BLaER1 (cell line): ENCODE measurements around the gene OTUB2.

ENCODE experiments used
- H3K27ac ChIP-seq: shearing (Covaris generic); formaldehyde crosslinking; 2 replicates; pipeline ENCODE4 v1.8.1; 2022
- H3K27me3 ChIP-seq: shearing (Covaris generic); formaldehyde crosslinking; 2 replicates; pipeline ENCODE4 v1.8.1; 2022
- H3K36me3 ChIP-seq: shearing (Covaris generic); formaldehyde crosslinking; 2 replicates; pipeline ENCODE4 v1.8.1; 2022
- H3K4me1 ChIP-seq: shearing (Covaris generic); formaldehyde crosslinking; 2 replicates; pipeline ENCODE4 v1.8.1; 2022
- H3K4me2 ChIP-seq: shearing (Covaris generic); formaldehyde crosslinking; 2 replicates; pipeline ENCODE4 v1.8.1; 2022
- H3K4me3 ChIP-seq: shearing (Covaris generic); formaldehyde crosslinking; 2 replicates; pipeline ENCODE4 v1.8.1; 2022
- H3K9ac ChIP-seq: shearing (Covaris generic); formaldehyde crosslinking; 2 replicates; pipeline ENCODE4 v1.8.1; 2022
- H3K9me3 ChIP-seq: shearing (Covaris generic); formaldehyde crosslinking; 2 replicates; pipeline ENCODE4 v1.8.1; 2022
- H4K20me1 ChIP-seq: shearing (Covaris generic); formaldehyde crosslinking; 2 replicates; pipeline ENCODE4 v1.8.1; 2022
- Cebpa-rat ChIP-seq: shearing (Covaris generic); IDR thresholded peaks from 2 replicates; pipeline ENCODE4 v1.8.1; 2022

The OTUB2 gene

DNA sequence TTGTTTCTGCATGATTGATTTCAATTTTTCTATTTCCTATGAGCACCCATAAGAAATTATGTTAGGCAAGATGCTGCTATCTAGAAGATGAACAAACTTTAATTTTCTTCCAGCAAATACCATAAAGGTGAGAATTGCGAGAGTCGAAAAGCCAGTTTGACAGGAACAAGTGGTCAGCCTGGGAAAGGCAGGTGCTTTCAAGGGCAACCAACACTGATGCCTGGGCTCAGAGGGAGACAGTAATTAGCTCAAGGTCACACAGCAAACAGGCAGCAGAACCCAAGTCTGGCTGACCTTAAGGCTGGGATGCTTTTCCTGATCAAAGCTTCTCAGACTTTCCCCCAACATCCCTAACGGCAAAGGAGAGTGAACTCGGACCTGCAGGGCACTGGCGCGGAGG lies 6.8 kb upstream of the OTUB2 start:
- Histone ChIP-seq H4K20me1 (no peaks in the 10 kb centered on the region; the same call in 1 of the 2 replicates), H3K27ac (no peak overlapping the region), H3K4me1 (peaks cover 26% of the 10 kb centered on the region), H3K4me3 (no peak overlapping the region), H3K4me2 (no peak overlapping the region), H3K9me3 (no peaks in the 10 kb centered on the region), H3K9ac (no peak overlapping the region), H3K27me3 (no peaks in the 10 kb centered on the region), H3K36me3 (no peaks in the 10 kb centered on the region)
- TF ChIP-seq Cebpa-rat: no peak

DNA sequence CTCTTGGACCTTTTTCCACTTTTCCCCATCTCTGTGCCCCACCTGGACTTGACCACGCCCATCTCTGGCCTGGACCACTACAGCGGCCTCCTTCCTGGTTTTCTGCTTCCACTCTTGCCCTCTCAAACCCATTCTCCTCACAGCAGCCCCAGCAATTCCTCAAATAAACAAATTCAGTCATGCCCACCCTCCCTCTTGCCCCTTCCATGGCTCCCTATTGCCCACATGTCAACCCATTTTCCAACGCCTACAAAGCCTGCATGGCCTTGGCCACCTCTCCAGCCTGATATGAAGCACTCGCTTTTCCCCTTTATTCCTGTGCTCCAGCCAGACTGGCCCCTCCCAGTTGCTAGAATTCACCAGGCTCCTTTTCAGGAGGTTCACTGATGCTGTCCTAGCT lies 5.9 kb upstream of the OTUB2 start:
- Histone ChIP-seq H3K27me3 (no peaks in the 10 kb centered on the region), H3K4me1 (peaks cover 26% of the 10 kb centered on the region), H3K27ac (no peak overlapping the region), H3K9me3 (no peaks in the 10 kb centered on the region), H3K36me3 (no peaks in the 10 kb centered on the region), H3K9ac (no peak overlapping the region), H3K4me2 (no peak overlapping the region), H4K20me1 (no peaks in the 10 kb centered on the region; the same call in 1 of the 2 replicates), H3K4me3 (no peak overlapping the region)
- TF ChIP-seq Cebpa-rat: no peak

DNA sequence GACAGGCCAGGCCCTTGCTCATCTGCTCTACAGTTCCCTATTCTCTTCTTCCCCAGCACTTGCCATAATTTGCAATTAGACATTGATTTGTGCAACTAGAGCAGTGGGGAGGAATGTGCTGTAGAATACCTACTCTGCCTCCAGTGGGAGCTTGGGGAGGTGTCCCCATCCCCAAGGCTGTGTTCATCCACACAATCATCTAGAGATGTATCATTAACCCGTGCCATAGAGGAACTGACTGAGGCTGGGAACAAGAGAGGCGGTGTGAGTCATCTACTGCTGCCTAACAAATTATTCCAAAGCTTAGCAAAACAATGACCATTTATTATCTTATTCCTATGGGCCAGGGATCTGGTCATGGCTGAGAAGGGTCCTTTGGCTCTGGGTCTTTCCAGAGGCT lies 5.1 kb upstream of the OTUB2 start:
- no peaks in the 10 kb centered on the region for H3K36me3 ChIP-seq
- H3K4me3 ChIP-seq: no peak overlapping the region
- no peak overlapping the region for H3K9ac ChIP-seq
- no peak overlapping the region for H3K27ac ChIP-seq
- H3K27me3 ChIP-seq: no peaks in the 10 kb centered on the region
- TF ChIP-seq Cebpa-rat: no peak
- no peaks in the 10 kb centered on the region for H3K9me3 ChIP-seq
- no peaks in the 10 kb centered on the region; the same call in 1 of the 2 replicates for H4K20me1 ChIP-seq
- H3K4me2 ChIP-seq: peak overlapping the region; percentile 60
- peaks cover 26% of the 10 kb centered on the region for H3K4me1 ChIP-seq

DNA sequence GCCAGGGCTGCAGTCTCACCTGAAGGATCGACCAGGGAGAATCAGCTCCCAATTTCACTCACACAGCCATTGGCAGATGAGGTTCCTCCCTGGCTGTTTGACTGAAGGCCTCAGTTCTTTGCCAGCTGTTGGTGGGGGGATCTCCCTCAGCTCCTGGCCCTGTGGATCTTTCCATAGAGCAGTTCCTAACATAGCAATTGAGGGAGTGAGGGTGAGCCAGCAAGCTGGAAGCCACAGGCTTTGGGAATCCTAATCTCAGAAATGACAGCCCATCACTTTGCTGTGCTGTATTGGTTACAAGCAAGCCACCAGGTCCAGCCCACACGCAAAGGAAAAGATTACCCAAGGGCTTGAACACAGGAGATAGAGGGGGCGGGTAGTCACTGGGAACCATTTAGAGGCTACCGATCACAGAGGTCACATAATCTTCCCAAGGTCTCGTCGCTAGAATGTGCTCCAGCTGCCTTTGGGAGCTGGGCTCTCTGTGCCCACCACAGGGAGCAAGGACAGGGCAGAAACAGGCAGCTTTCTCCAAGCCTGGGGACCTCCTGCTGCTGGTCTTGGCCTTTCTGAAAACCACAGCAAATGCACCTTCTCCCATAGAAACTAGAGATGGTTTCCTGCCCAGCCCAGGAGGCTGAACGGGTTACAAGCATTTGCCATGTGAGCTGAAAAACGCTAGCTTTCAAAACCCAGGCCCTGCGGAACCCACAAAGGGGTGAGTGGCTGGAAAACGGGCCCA lies 4.6 kb upstream of the OTUB2 start:
- H4K20me1 ChIP-seq: no peaks in the 10 kb centered on the region; the same call in 1 of the 2 replicates

DNA sequence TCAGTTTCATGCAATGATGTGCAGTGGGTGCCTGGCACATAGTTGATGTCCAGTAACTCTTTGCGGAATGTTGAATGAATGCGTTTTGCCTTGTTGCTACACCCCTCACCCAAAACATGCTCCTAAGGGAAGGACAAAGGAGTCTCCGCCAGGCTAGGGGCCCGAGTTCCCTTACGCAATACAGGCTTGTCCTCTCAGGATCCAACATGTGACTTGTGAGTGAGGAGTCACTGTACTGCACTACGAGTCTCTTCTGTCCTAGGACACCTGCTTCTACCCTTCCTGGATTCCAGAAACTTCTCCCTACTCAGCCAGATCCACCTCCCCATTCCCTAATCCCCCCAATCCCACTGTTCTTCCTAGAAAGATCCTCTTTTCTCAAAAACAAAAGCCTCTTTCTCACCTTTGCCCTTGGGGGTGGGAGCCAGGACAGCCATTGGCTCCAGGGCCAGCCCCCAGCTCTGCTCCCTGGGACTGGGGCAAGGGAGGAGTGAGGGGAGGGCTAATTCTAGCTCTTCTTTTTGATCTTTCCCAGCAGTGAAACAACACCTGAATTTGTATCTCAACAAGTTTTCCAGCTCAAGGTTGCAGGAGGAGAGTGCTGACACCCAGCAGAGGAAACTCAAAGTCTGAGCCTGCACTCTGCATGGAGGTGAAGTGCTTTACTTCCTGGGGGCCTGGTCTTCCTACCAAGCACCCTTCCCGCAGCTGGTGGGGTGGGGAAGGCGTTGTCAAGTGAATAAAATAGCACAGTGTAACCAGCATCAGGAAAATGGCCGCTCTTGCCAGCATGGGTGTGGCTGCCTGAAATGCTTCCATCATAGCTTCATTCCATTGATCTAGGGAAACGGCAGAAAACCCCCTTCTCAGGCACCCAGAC lies 3.4 kb upstream of the OTUB2 start:
- no peak for TF ChIP-seq Cebpa-rat
- H3K36me3 ChIP-seq: no peaks in the 10 kb centered on the region
- no peak overlapping the region for H3K27ac ChIP-seq
- H3K4me1 ChIP-seq: peaks cover 36% of the 10 kb centered on the region
- H3K4me2 ChIP-seq: peak overlapping the region; percentile 60
- H3K9ac ChIP-seq: no peak overlapping the region
- no peaks in the 10 kb centered on the region for H3K27me3 ChIP-seq
- no peak overlapping the region for H3K4me3 ChIP-seq
- H4K20me1 ChIP-seq: no peaks in the 10 kb centered on the region; the same call in 1 of the 2 replicates
- no peaks in the 10 kb centered on the region for H3K9me3 ChIP-seq

More for the DNA sequence above, 4.6 kb upstream of the OTUB2 start:
- Histone ChIP-seq H3K27me3 (no peaks in the 10 kb centered on the region), H3K4me2 (peak overlapping the region; percentile 60), H3K36me3 (no peaks in the 10 kb centered on the region), H3K4me1 (peaks cover 26% of the 10 kb centered on the region), H3K27ac (no peak overlapping the region), H3K4me3 (no peak overlapping the region), H3K9me3 (no peaks in the 10 kb centered on the region), H3K9ac (no peak overlapping the region)
- no peak for TF ChIP-seq Cebpa-rat

DNA sequence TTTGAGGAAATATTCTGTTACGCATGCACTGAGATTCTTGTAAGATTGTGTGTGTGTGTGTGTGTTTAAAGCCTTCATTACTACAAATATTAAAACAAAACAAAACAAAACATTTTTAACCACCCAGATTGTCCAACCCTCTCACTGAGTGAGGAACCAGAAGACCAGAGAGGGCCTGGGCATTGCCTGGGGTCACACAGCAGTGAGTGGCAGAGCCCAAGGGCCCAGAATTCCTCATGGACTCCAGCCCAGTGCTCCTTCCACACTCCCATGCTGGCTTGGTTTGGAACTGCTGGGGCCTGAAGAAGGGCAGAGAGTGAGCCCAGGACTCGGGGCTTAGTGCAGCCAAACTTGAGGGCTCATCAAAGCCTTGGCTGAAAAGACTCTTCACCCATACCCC lies 1.6 kb upstream of the OTUB2 start:
- no peaks in the 10 kb centered on the region for H3K27me3 ChIP-seq
- no peaks in the 10 kb centered on the region for H3K9me3 ChIP-seq
- no peaks in the 10 kb centered on the region for H3K36me3 ChIP-seq
- no peak overlapping the region for H3K4me3 ChIP-seq
- no peak for TF ChIP-seq Cebpa-rat
- no peak overlapping the region for H3K27ac ChIP-seq
- no peak overlapping the region for H3K9ac ChIP-seq
- peaks cover 54% of the 10 kb centered on the region for H3K4me1 ChIP-seq
- no peak overlapping the region for H3K4me2 ChIP-seq
- no peaks in the 10 kb centered on the region; the same call in 1 of the 2 replicates for H4K20me1 ChIP-seq

DNA sequence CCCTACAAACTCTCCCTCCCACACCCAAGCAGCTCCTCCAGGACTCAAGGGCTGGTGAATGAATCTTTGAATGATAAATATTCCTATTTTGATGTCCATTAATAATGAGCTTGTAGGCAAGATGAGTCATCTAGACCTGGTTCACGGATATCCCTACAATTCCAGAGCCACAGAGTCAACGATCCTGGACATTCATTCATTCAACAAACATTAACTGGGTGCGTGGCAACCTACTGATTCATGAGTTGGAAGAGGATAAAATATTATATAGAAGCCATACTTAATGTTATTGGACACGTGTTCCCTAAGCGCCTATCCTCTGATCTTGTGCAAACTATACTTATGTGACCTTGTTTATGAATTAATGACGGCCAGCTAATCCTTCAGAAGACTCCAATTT lies 420 bp upstream of the OTUB2 start:
- H3K9ac ChIP-seq: no peak overlapping the region
- peaks cover 54% of the 10 kb centered on the region for H3K4me1 ChIP-seq
- H3K4me2 ChIP-seq: peak overlapping the region; percentile 79; the same call in 1 of the 2 replicates
- TF ChIP-seq Cebpa-rat: no peak
- no peak overlapping the region for H3K4me3 ChIP-seq
- H3K27ac ChIP-seq: no peak overlapping the region
- H3K36me3 ChIP-seq: no peaks in the 10 kb centered on the region
- H3K27me3 ChIP-seq: no peaks in the 10 kb centered on the region
- H3K9me3 ChIP-seq: no peaks in the 10 kb centered on the region
- H4K20me1 ChIP-seq: no peaks in the 10 kb centered on the region; the same call in 1 of the 2 replicates

DNA sequence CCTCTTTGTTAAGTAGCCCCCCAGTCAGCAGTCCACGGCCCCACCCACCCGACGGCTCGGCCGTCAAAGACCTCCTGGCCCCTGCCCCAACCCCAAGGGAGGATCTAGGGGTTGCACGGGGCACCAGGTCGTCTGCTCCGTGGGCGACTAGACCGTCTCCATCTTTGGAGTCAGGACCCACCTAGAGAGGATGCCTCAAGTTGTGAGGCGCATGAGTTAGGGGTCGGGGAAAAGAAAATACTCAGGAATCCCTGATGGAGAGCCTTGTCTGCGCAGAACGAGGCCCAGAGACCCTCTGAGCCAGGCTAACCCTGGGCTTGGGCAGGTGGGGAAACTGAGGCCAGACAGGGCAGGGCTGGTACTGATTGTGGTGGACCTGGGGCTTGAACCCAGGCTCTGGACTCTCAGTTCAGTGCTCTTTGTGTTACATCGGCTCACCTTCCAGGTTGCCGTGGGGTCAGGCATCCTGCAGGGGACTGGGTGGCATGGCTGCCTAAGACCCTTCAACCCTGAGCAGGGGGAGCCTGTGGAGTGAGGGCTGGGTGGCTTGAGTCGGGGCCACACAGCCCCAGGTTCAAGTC lies 839 bp downstream of the OTUB2 start:
- Histone ChIP-seq H4K20me1 (no peaks in the 10 kb centered on the region), H3K9ac (peak overlapping the region; percentile 58; the same call in 1 of the 2 replicates), H3K9me3 (no peaks in the 10 kb centered on the region), H3K4me1 (peaks cover 43% of the 10 kb centered on the region), H3K27me3 (no peaks in the 10 kb centered on the region), H3K4me2 (peak overlapping the region; percentile 79), H3K36me3 (no peaks in the 10 kb centered on the region), H3K27ac (no peak overlapping the region), H3K4me3 (peak overlapping the region; percentile 66)
- no peak for TF ChIP-seq Cebpa-rat

DNA sequence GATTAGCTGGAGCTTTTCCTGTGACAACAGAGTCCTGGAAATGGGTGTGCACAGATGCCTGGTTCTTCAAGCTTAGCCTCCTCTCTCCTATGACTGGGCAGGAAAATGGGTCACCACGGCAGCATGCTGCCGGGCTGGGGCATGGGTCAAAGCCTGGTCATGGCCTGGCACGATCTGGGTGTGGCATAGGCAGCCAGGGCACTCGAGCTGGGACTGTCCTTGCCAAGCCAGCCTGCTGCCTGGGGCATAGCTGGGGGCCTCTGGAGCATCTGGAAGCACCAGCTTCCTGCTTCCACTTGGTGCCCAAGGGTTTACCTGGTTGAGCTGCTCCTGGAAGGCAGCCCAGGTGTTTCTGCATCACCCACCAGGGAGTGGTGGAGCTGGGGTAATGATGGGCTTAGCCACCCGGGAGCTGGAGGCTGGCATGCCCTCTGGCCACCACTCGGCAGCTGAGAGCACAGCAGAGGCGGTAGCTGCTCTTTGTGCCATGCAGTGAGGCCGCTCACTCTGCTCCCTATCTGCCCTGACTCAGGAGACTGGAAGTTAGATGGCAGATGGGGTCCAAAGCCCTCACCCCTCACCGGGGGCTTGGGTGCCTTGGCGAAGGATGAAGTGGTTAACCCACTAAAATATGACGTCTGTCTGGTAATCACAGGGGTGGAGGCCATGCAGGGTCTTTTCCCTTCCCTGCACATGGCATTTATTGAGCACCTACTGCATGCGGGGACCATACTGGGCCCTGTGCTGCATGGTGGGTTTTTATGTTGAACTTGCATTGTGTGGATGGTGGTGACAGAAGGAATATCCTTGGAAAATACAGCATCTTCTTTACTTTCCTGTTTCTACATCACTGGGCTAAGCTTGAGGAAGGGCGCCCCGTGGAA lies 1.7 kb downstream of the OTUB2 start:
- peaks cover 34% of the 10 kb centered on the region for H3K4me1 ChIP-seq
- H4K20me1 ChIP-seq: no peaks in the 10 kb centered on the region
- no peak overlapping the region for H3K9ac ChIP-seq
- H3K36me3 ChIP-seq: no peaks in the 10 kb centered on the region
- no peak overlapping the region for H3K27ac ChIP-seq
- H3K4me3 ChIP-seq: no peak overlapping the region
- no peaks in the 10 kb centered on the region for H3K27me3 ChIP-seq
- no peaks in the 10 kb centered on the region for H3K9me3 ChIP-seq
- peak overlapping the region; percentile 79 for H3K4me2 ChIP-seq
- TF ChIP-seq Cebpa-rat: no peak
